IMR-90 (cell line): ENCODE measurements around the gene SLC6A2. TPM values are rescaled to one million over a fixed set of nuclear protein-coding genes. Genes with fewer than 3 reads are reported as not detected.

Source experiments
- ATAC-seq: fragments of 200-7000 bp; cut with Tn5 transposase; 2 replicates; pipeline ENCODE4 v1.9.1; 2020; ENCODE audit warnings: low read depth, mild to moderate bottlenecking, moderate library complexity
- BruUV-seq: library from RNA; stranded (reverse); fragments of 400-500 nt; replicated peaks from 2 replicates; lab custom pipeline; 2021; lab: Mats Ljungman, UMichigan
- CTCF ChIA-PET: fragments of 300-600 bp; formaldehyde crosslinking; extraction: SDS; loops from one replicate; lab custom pipeline; 2021; ENCODE audit warnings: antibody characterized with exemption; lab: Yijun Ruan, JAX
- POLR2A ChIA-PET: fragments of 300-600 bp; sonication (Branson Sonifier 250); formaldehyde crosslinking; loops from one replicate; lab custom pipeline; 2022; ENCODE audit warnings: antibody characterized with exemption; ENCODE audit not compliant: unreplicated experiment; lab: Charles Lee
- DNase-seq: peaks from one replicate; pipeline ENCODE4 v3.0.0; 2013
- H2AFZ ChIP-seq: replicated peaks from 2 replicates; pipeline ENCODE3; 2013; ENCODE audit warnings: low read length, mild to moderate bottlenecking; ENCODE audit not compliant: poor library complexity
- H2AK5ac ChIP-seq: 2 replicates; pipeline ENCODE4 v1.6.1; 2013; ENCODE audit warnings: low read depth, low read length, inconsistent platforms
- H2AK9ac ChIP-seq: replicated peaks from 2 replicates; pipeline ENCODE3; 2013; ENCODE audit warnings: mild to moderate bottlenecking, low read depth, low read length, moderate library complexity; ENCODE audit not compliant: poor library complexity
- H2BK120ac ChIP-seq: 2 replicates; pipeline ENCODE4 v1.6.1; 2013; ENCODE audit warnings: low read depth, low read length, inconsistent platforms
- H2BK15ac ChIP-seq: 3 replicates; pipeline ENCODE4 v1.6.1; 2013; ENCODE audit warnings: low read depth, low read length, inconsistent platforms
- H2BK20ac ChIP-seq: 2 replicates; pipeline ENCODE4 v1.6.1; 2013; ENCODE audit warnings: low read depth, mild to moderate bottlenecking, inconsistent platforms, low read length, moderate library complexity
- H2BK5ac ChIP-seq: 2 replicates; pipeline ENCODE4 v1.6.1; 2013; ENCODE audit warnings: mild to moderate bottlenecking, low read depth, low read length, inconsistent platforms; ENCODE audit not compliant: poor library complexity, severe bottlenecking
- H3K14ac ChIP-seq: replicated peaks from 2 replicates; pipeline ENCODE4 v1.6.1; 2013; ENCODE audit warnings: low read depth, low read length, inconsistent platforms
- H3K18ac ChIP-seq: 2 replicates; pipeline ENCODE4 v1.6.1; 2013; ENCODE audit warnings: low read depth, low read length, control low read depth
- H3K23ac ChIP-seq: 2 replicates; pipeline ENCODE4 v1.6.1; 2013; ENCODE audit warnings: low read depth, low read length, inconsistent platforms
- H3K27ac ChIP-seq: 2 replicates; pipeline ENCODE4 v1.5.1; 2013; ENCODE audit warnings: mild to moderate bottlenecking, control low read depth, low read length; ENCODE audit not compliant: insufficient read depth
- H3K27me3 ChIP-seq: 2 replicates; pipeline ENCODE4 v1.6.1; 2013; ENCODE audit warnings: low read length; ENCODE audit not compliant: control insufficient read depth, insufficient read depth
- H3K36me3 ChIP-seq: 2 replicates; pipeline ENCODE4 v1.6.1; 2013; ENCODE audit warnings: low read length, mixed read lengths; ENCODE audit not compliant: control insufficient read depth, insufficient read depth
- H3K4ac ChIP-seq: 2 replicates; pipeline ENCODE4 v1.6.1; 2013; ENCODE audit warnings: low read depth, low read length, inconsistent platforms
- H3K4me1 ChIP-seq: 2 replicates; pipeline ENCODE4 v1.6.1; 2013; ENCODE audit warnings: low read length, mixed read lengths; ENCODE audit not compliant: control insufficient read depth, insufficient read depth
- H3K4me2 ChIP-seq: 2 replicates; pipeline ENCODE4 v1.6.1; 2013; ENCODE audit warnings: low read depth, mild to moderate bottlenecking, control low read depth, low read length, moderate library complexity
- H3K4me3 ChIP-seq: 2 replicates; pipeline ENCODE4 v1.5.1; 2013; ENCODE audit warnings: low read depth, mild to moderate bottlenecking, control low read depth, low read length, moderate library complexity; ENCODE audit not compliant: insufficient read depth
- H3K56ac ChIP-seq: 2 replicates; pipeline ENCODE4 v1.6.1; 2013; ENCODE audit warnings: low read length, inconsistent platforms; ENCODE audit not compliant: insufficient read depth; ENCODE audit errors: extremely low read depth
- H3K79me1 ChIP-seq, 2 experiments: 2 replicates each; pipeline ENCODE4 v1.6.1; 2013; ENCODE audit warnings: low read length in 2 of 2, inconsistent platforms in 1 of 2, low read depth in 1 of 2
- H3K9ac ChIP-seq: 2 replicates; pipeline ENCODE4 v1.6.1; 2013; ENCODE audit warnings: low read depth, low read length, control low read depth
- H3K9me1 ChIP-seq: 2 replicates; pipeline ENCODE4 v1.6.1; 2013; ENCODE audit warnings: low read length, inconsistent platforms; ENCODE audit not compliant: insufficient read depth
- H3K9me3 ChIP-seq: 2 replicates; pipeline ENCODE4 v1.6.1; 2013; ENCODE audit warnings: low read length; ENCODE audit not compliant: control insufficient read depth, insufficient read depth
- H4K20me1 ChIP-seq: 2 replicates; pipeline ENCODE4 v1.6.1; 2013; ENCODE audit warnings: low read length, inconsistent platforms; ENCODE audit not compliant: insufficient read depth
- H4K5ac ChIP-seq: 2 replicates; pipeline ENCODE4 v1.6.1; 2013; ENCODE audit warnings: mild to moderate bottlenecking, low read depth, low read length, control low read depth
- H4K8ac ChIP-seq, 2 experiments: 2 replicates each; pipeline ENCODE4 v1.6.1; 2013; ENCODE audit warnings: low read depth in 2 of 2, low read length in 2 of 2, control low read depth in 1 of 2, inconsistent platforms in 1 of 2
- H4K91ac ChIP-seq: 2 replicates; pipeline ENCODE4 v1.6.1; 2013; ENCODE audit warnings: low read depth, low read length, inconsistent platforms; ENCODE audit not compliant: insufficient read depth
- BHLHE40 ChIP-seq: fragments of 150-350 bp; IDR thresholded peaks from 2 replicates; pipeline ENCODE4 v1.6.1; 2016; ENCODE audit warnings: mild to moderate bottlenecking, low read depth, low read length
- CTCF ChIP-seq: conservative IDR thresholded peaks from 2 replicates; pipeline ENCODE4 v1.5.1; 2012; ENCODE audit warnings: mild to moderate bottlenecking, low read depth, low read length, improper control_type of control experiment
- FOS ChIP-seq: fragments of 150-350 bp; IDR thresholded peaks from 2 replicates; pipeline ENCODE4 v1.6.1; 2016; ENCODE audit warnings: low read depth, low read length
- MAFK ChIP-seq: IDR thresholded peaks from 2 replicates; pipeline ENCODE4 v1.6.1; 2012; ENCODE audit warnings: low read depth, low read length, improper control_type of control experiment
- MXI1 ChIP-seq: IDR thresholded peaks from 2 replicates; pipeline ENCODE4 v1.6.1; 2012; ENCODE audit warnings: low read depth, mild to moderate bottlenecking, low read length, moderate library complexity, borderline replicate concordance
- POLR2A ChIP-seq: IDR thresholded peaks from 2 replicates; pipeline ENCODE4 v1.6.1; 2012; ENCODE audit warnings: mild to moderate bottlenecking, low read depth, low read length
- RAD21 ChIP-seq: IDR thresholded peaks from 2 replicates; pipeline ENCODE4 v1.6.1; 2012; ENCODE audit warnings: low read length, improper control_type of control experiment
- RFX5 ChIP-seq: IDR thresholded peaks from 2 replicates; pipeline ENCODE4 v1.8.0; 2012; ENCODE audit warnings: low read depth, mild to moderate bottlenecking, low read length, moderate library complexity
- SMC3 ChIP-seq: fragments of 150-350 bp; IDR thresholded peaks from 2 replicates; pipeline ENCODE4 v1.6.1; 2016; ENCODE audit warnings: low read depth, mild to moderate bottlenecking, antibody characterized with exemption, low read length, moderate library complexity
- USF2 ChIP-seq: fragments of 150-350 bp; IDR thresholded peaks from 2 replicates; pipeline ENCODE4 v1.6.1; 2017; ENCODE audit warnings: mild to moderate bottlenecking, antibody characterized with exemption, low read length, low read depth
- WGBS, 2 experiments: methylation state at CpG; one replicate each; pipeline versions ENCODE4 v1.1.5 to v1.1.7; 2013; ENCODE audit warnings: missing lambda C conversion rate in 2 of 2; ENCODE audit not compliant: insufficient read length in 1 of 2; ENCODE audit errors: extremely low coverage in 2 of 2; 5-methylcytosine and 5-hydroxymethylcytosine counted together
- dilution Hi-C: fragments of 300-500 bp; cut with HindIII; formaldehyde crosslinking; loops from one replicate; pipeline ENCODE4 v1.14.3; 2018; ENCODE audit warnings: low sequenced_read_pairs; ENCODE audit not compliant: unreplicated experiment
- in situ Hi-C: fragments of 300-500 bp; cut with MboI; formaldehyde crosslinking; loops from 3 replicates; pipeline ENCODE4 v1.14.3; 2019; ENCODE audit warnings: low sequenced_read_pairs, inconsistent platforms, mixed read lengths
- intact Hi-C: fragments of 100-400 bp; cut with micrococcal nuclease; formaldehyde crosslinking; loops from 2 replicates; pipeline ENCODE4 v1.10.0; 2022
- polyA plus RNA-seq, 3 experiments: library from polyadenylated mRNA; depleted of rRNA; stranded (reverse); fragments of >200 nt; gene quantifications; 2 replicates each; pipeline ENCODE4 v1.2.3, GENCODE V29; 2012; ENCODE audit warnings: low replicate concordance in 1 of 3
- total RNA-seq: library from RNA; depleted of rRNA; stranded (reverse); fragments of >200 nt; gene quantifications from 2 replicates; pipeline ENCODE4 v1.2.3, GENCODE V29; 2012

SLC6A2 gene
- total and polyA plus RNA-seq, 2 of the 4 experiments (the other 2 are of a cell fraction): not detected

GRCh38 chr16:55699616-55700015 lies 43.8 kb downstream of the SLC6A2 start:
- WGBS, 2 experiments: no CpG with 5 or more reads among the region's 3 CpGs
- intact Hi-C loops (no loop called here), in situ Hi-C loops (loop anchor here (5.0 to 25.0 kb wide), 3 partner anchors 152 to 613 kb away; no protein-coding TSS in a partner anchor), dilution Hi-C loops (no loop called here)
- H3K56ac ChIP-seq: no peak overlapping the region
- BruUV-seq: no TSS peak
- H4K20me1 ChIP-seq: no peaks in the 10 kb centered on the region
- no peak overlapping the region for H2BK20ac ChIP-seq
- peaks cover 29% of the 10 kb centered on the region for H3K27me3 ChIP-seq
- H2AK5ac ChIP-seq: no peak overlapping the region
- ChIA-PET CTCF (no interaction called here), POLR2A (no interaction called here)
- no peak overlapping the region for H2BK15ac ChIP-seq
- TF ChIP-seq FOS: no peak
- TF ChIP-seq MXI1: no peak
- TF ChIP-seq RFX5: no peak
- TF ChIP-seq MAFK: no peak
- no peak for TF ChIP-seq CTCF
- no peak for TF ChIP-seq POLR2A
- TF ChIP-seq SMC3: no peak
- TF ChIP-seq RAD21: no peak
- no peak for TF ChIP-seq USF2
- TF ChIP-seq BHLHE40: no peak
- H3K4me3 ChIP-seq: no peak overlapping the region
- ATAC-seq (no peak), DNase-seq (no peak)
- H2AFZ ChIP-seq: no peak overlapping the region
- no peak overlapping the region for H3K4me2 ChIP-seq
- H4K8ac ChIP-seq: no peak overlapping the region
- H3K9me1 ChIP-seq: no peaks in the 10 kb centered on the region; the same call in 1 of the 2 replicates
- no peak overlapping the region for H3K14ac ChIP-seq
- no peak overlapping the region for H3K27ac ChIP-seq
- no peak overlapping the region for H2BK120ac ChIP-seq
- no peak overlapping the region for H3K23ac ChIP-seq
- no peak overlapping the region for H3K9ac ChIP-seq
- no peak overlapping the region for H2AK9ac ChIP-seq
- no peak overlapping the region for H3K18ac ChIP-seq
- no peaks in the 10 kb centered on the region for H3K36me3 ChIP-seq
- H3K79me1 ChIP-seq: no peaks in the 10 kb centered on the region
- no peak overlapping the region for H2BK5ac ChIP-seq
- no peak overlapping the region for H3K4ac ChIP-seq
- H4K91ac ChIP-seq: no peak overlapping the region
- H3K4me1 ChIP-seq: no peaks in the 10 kb centered on the region
- no peaks in the 10 kb centered on the region for H3K9me3 ChIP-seq
- no peak overlapping the region for H4K5ac ChIP-seq
